SK-N-SH (cell line): ENCODE data around the gene SLC39A7. TPM values are rescaled to one million over a fixed set of nuclear protein-coding genes. Genes with fewer than 3 reads are reported as not detected.

ENCODE experiments used
- CTCF ChIA-PET: fragments of 300-600, 350-600 bp; formaldehyde crosslinking; extraction: SDS; loops from one replicate; lab custom pipeline; 2021; lab: Yijun Ruan, JAX
- POLR2A ChIA-PET: fragments of 350-600 bp; sonication (Branson Sonifier 250); formaldehyde crosslinking; extraction: SDS; loops from one replicate; lab custom pipeline; 2020; ENCODE audit warnings: antibody characterized with exemption, inconsistent platforms; lab: Yijun Ruan, JAX
- DNase-seq: peaks from one replicate; pipeline ENCODE4 v3.0.0; 2012
- H2AFZ ChIP-seq: fragments of 200-600 bp; sonication (generic); 2 replicates; pipeline ENCODE4 v1.8.1; 2016; ENCODE audit warnings: antibody characterized with exemption, mild to moderate bottlenecking, low read depth
- H3F3A ChIP-seq: fragments of 200-600 bp; sonication (generic); replicated peaks from 2 replicates; pipeline ENCODE3; 2016; ENCODE audit warnings: antibody characterized with exemption, mild to moderate bottlenecking; ENCODE audit not compliant: insufficient read depth
- H3K27ac ChIP-seq, 2 experiments: fragments of 200-500 bp in 1 of 2; fragments of 200-600 bp in 1 of 2; sonication (Bioruptor generic) in 1 of 2; sonication (generic), shearing (Covaris generic) in 1 of 2; 2 replicates each; pipeline versions ENCODE4 v1.5.1 to v1.6.1; 2014 to 2016; ENCODE audit warnings: low read depth in 2 of 2, inconsistent platforms in 1 of 2, low read length in 1 of 2, mild to moderate bottlenecking in 1 of 2, mixed read lengths in 1 of 2
- H3K27me3 ChIP-seq: fragments of 200-600 bp; sonication (generic), shearing (Covaris generic); 2 replicates; pipeline ENCODE4 v1.6.1; 2016; ENCODE audit warnings: mixed run types; ENCODE audit not compliant: insufficient read depth
- H3K36me3 ChIP-seq, 2 experiments: fragments of 200-500 bp in 1 of 2; fragments of 200-600 bp in 1 of 2; sonication (Bioruptor generic) in 1 of 2; sonication (generic) in 1 of 2; replicated peaks in 1 of 2; 2 replicates each; pipeline versions ENCODE3 to v1.5.1; 2014 to 2016; ENCODE audit warnings: low read length in 1 of 2, mild to moderate bottlenecking in 1 of 2; ENCODE audit not compliant: insufficient read depth in 2 of 2, control insufficient read depth in 1 of 2
- H3K4me1 ChIP-seq, 2 experiments: fragments of 200-500 bp in 1 of 2; fragments of 200-600 bp in 1 of 2; sonication (Bioruptor generic) in 1 of 2; sonication (generic), shearing (Covaris generic) in 1 of 2; 2 replicates each; pipeline versions ENCODE4 v1.5.1 to v1.6.1; 2014 to 2016; ENCODE audit warnings: low read depth in 1 of 2, low read length in 1 of 2, mixed run types in 1 of 2; ENCODE audit not compliant: insufficient read depth in 2 of 2, control insufficient read depth in 1 of 2
- H3K4me2 ChIP-seq: fragments of 200-600 bp; sonication (generic), shearing (Covaris generic); 2 replicates; pipeline ENCODE4 v1.6.1; 2017; ENCODE audit warnings: mixed run types
- H3K4me3 ChIP-seq, 2 experiments: fragments of 200-500 bp in 1 of 2; fragments of 200-600 bp in 1 of 2; sonication (Bioruptor generic) in 1 of 2; sonication (generic), shearing (Covaris generic) in 1 of 2; 2 replicates each; pipeline versions ENCODE4 v1.5.1 to v1.8.1; 2014 to 2016; ENCODE audit warnings: low read depth in 2 of 2, inconsistent platforms in 1 of 2, low read length in 1 of 2, mild to moderate bottlenecking in 1 of 2, mixed read lengths in 1 of 2, moderate library complexity in 1 of 2
- H3K79me2 ChIP-seq: fragments of 200-600 bp; sonication (generic); 2 replicates; pipeline ENCODE4 v1.8.1; 2017; ENCODE audit warnings: mild to moderate bottlenecking; ENCODE audit not compliant: insufficient read depth
- H3K9ac ChIP-seq: fragments of 200-600 bp; sonication (generic); 2 replicates; pipeline ENCODE4 v1.6.1; 2017; ENCODE audit warnings: mixed run types
- H3K9me2 ChIP-seq: fragments of 200-600 bp; sonication (generic); 2 replicates; pipeline ENCODE4 v1.6.1; 2017; ENCODE audit warnings: mixed run types
- H3K9me3 ChIP-seq: fragments of 200-600 bp; sonication (generic); 2 replicates; pipeline ENCODE4 v1.6.1; 2017; ENCODE audit warnings: mixed run types, mild to moderate bottlenecking, moderate library complexity
- H4K20me1 ChIP-seq: fragments of 200-600 bp; sonication (generic); 2 replicates; pipeline ENCODE4 v1.6.1; 2017; ENCODE audit warnings: mild to moderate bottlenecking, mixed run types; ENCODE audit not compliant: insufficient read depth
- CHD2 ChIP-seq: fragments of 150-350 bp; IDR thresholded peaks from 2 replicates; pipeline ENCODE4 v1.6.1; 2018; ENCODE audit warnings: low read length; ENCODE audit not compliant: partially characterized antibody
- ELF1 ChIP-seq: IDR thresholded peaks from 2 replicates; pipeline ENCODE4 v1.4.0; 2012
- FOSL2 ChIP-seq: IDR thresholded peaks from 2 replicates; pipeline ENCODE4 v1.4.0; 2012; ENCODE audit warnings: low read depth, mild to moderate bottlenecking, moderate library complexity, borderline replicate concordance
- FOXJ3 ChIP-seq: sonication (generic); formaldehyde crosslinking; IDR thresholded peaks from 2 replicates; pipeline ENCODE4 v1.5.1; 2020; ENCODE audit warnings: mild to moderate bottlenecking, missing genetic modification reagents
- FOXM1 ChIP-seq: IDR thresholded peaks from 2 replicates; pipeline ENCODE4 v1.4.0; 2012; ENCODE audit warnings: low read depth, mild to moderate bottlenecking
- GABPA ChIP-seq: IDR thresholded peaks from 2 replicates; pipeline ENCODE4 v1.4.0; 2012; ENCODE audit warnings: low read depth, mild to moderate bottlenecking
- GATA2 ChIP-seq: sonication (generic); formaldehyde crosslinking; IDR thresholded peaks from 2 replicates; pipeline ENCODE4 v1.5.0; 2020; ENCODE audit warnings: mild to moderate bottlenecking, missing genetic modification reagents
- JUND ChIP-seq: IDR thresholded peaks from 2 replicates; pipeline ENCODE4 v1.4.0; 2012
- MAX ChIP-seq: IDR thresholded peaks from 2 replicates; pipeline ENCODE4 v1.4.0; 2012; ENCODE audit warnings: low read depth
- MEF2A ChIP-seq: IDR thresholded peaks from 2 replicates; pipeline ENCODE4 v1.4.0; 2012; ENCODE audit warnings: low read depth, borderline replicate concordance
- NRF1 ChIP-seq: IDR thresholded peaks from 2 replicates; pipeline ENCODE4 v1.6.1; 2012; ENCODE audit warnings: low read depth, mild to moderate bottlenecking, low read length
- RCOR1 ChIP-seq: fragments of 150-350 bp; IDR thresholded peaks from 2 replicates; pipeline ENCODE4 v1.6.1; 2017; ENCODE audit warnings: antibody characterized with exemption, low read length
- RFX5 ChIP-seq: IDR thresholded peaks from 2 replicates; pipeline ENCODE4 v1.6.1; 2012; ENCODE audit warnings: mild to moderate bottlenecking, improper control_type of control experiment, low read length
- SMC3 ChIP-seq: IDR thresholded peaks from 2 replicates; pipeline ENCODE4 v1.6.1; 2012; ENCODE audit warnings: low read depth, low read length, improper control_type of control experiment
- TAF1 ChIP-seq: IDR thresholded peaks from 2 replicates; pipeline ENCODE4 v1.6.1; 2012; ENCODE audit warnings: low read depth, mild to moderate bottlenecking, low read length, moderate library complexity, borderline replicate concordance
- TCF12 ChIP-seq: IDR thresholded peaks from 2 replicates; pipeline ENCODE4 v1.4.0; 2012
- TEAD4 ChIP-seq: IDR thresholded peaks from 2 replicates; pipeline ENCODE4 v1.4.0; 2012; ENCODE audit warnings: mild to moderate bottlenecking, borderline replicate concordance; ENCODE audit not compliant: insufficient read depth
- WGBS: methylation state at CpG from one replicate; pipeline ENCODE4 v1.1.6; 2017; ENCODE audit warnings: low lambda C conversion rate; 5-methylcytosine and 5-hydroxymethylcytosine counted together
- polyA plus RNA-seq, 3 experiments: library from polyadenylated mRNA; depleted of rRNA; stranded (reverse); fragments of >200 nt; gene quantifications; 2 replicates each; pipeline ENCODE4 v1.2.3, GENCODE V29; 2012
- TF ChIP-seq, protein P1 (sequence below): fragments of 150-350 bp; IDR thresholded peaks from 2 replicates; pipeline ENCODE4 v1.6.1; 2017; ENCODE audit warnings: antibody characterized with exemption, low read length, low read depth, borderline replicate concordance
- TF ChIP-seq, protein P2 (sequence below): IDR thresholded peaks from 2 replicates; pipeline ENCODE4; 2012
- TF ChIP-seq, protein P3 (sequence below): fragments of 200-600 bp; sonication (generic); IDR thresholded peaks from 2 replicates; pipeline ENCODE4 v1.6.1; 2017; ENCODE audit warnings: antibody characterized with exemption, mild to moderate bottlenecking, moderate library complexity

SLC39A7 gene
- polyA plus RNA-seq, 1 of the 3 experiments (the other 2 are of a cell fraction) = 129 TPM

- ChIA-PET POLR2A (no interaction called here), CTCF (interaction anchor here (0.6 to 5.8 kb wide), 7 partner anchors 10 to 148 kb away, joined by 3 to 50 read pairs (median 3); partner anchors contain the start of gene HSD17B8)
- Histone ChIP-seq H4K20me1 (no peaks in the 10 kb centered on the region), H3K27me3 (no peaks in the 10 kb centered on the region; the same call in 1 of the 2 replicates), H3K9me3 (no peaks in the 10 kb centered on the region), H3K9ac (no peak overlapping the region), H3K36me3 (no peaks in the 10 kb centered on the region), H3F3A (no peaks in the 10 kb centered on the region), H3K9me2 (no peaks in the 10 kb centered on the region), H3K79me2 (no peaks in the 10 kb centered on the region), H3K27ac (no peak overlapping the region), H3K4me3 (no peak overlapping the region), H2AFZ (no peak overlapping the region), H3K4me1 (peaks cover 0 to 7% of the 10 kb centered on the region in 2 experiments; a peak in 1 of 4 replicates), H3K4me2 (no peak overlapping the region)
- no peak for TF ChIP-seq TAF1
- no peak for TF ChIP-seq FOSL2
- no peak for TF ChIP-seq GATA2
- no peak for TF ChIP-seq FOXJ3 (CRISPR knock-in tag)
- TF ChIP-seq MEF2A = no peak
- no peak for TF ChIP-seq NRF1
- TF ChIP-seq RCOR1 = no peak
- TF ChIP-seq TCF12 = no peak
- TF ChIP-seq, protein P1, sequence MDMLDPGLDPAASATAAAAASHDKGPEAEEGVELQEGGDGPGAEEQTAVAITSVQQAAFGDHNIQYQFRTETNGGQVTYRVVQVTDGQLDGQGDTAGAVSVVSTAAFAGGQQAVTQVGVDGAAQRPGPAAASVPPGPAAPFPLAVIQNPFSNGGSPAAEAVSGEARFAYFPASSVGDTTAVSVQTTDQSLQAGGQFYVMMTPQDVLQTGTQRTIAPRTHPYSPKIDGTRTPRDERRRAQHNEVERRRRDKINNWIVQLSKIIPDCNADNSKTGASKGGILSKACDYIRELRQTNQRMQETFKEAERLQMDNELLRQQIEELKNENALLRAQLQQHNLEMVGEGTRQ = no peak
- TF ChIP-seq, protein P2, sequence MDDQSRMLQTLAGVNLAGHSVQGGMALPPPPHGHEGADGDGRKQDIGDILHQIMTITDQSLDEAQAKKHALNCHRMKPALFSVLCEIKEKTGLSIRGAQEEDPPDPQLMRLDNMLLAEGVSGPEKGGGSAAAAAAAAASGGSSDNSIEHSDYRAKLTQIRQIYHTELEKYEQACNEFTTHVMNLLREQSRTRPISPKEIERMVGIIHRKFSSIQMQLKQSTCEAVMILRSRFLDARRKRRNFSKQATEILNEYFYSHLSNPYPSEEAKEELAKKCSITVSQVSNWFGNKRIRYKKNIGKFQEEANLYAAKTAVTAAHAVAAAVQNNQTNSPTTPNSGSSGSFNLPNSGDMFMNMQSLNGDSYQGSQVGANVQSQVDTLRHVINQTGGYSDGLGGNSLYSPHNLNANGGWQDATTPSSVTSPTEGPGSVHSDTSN = no peak
- no peak for TF ChIP-seq SMC3
- TF ChIP-seq ELF1 = no peak
- TF ChIP-seq MAX = no peak
- no peak for TF ChIP-seq RFX5
- TF ChIP-seq FOXM1 = no peak
- no peak for TF ChIP-seq CHD2
- TF ChIP-seq JUND = no peak
- TF ChIP-seq GABPA = no peak
- TF ChIP-seq, protein P3, sequence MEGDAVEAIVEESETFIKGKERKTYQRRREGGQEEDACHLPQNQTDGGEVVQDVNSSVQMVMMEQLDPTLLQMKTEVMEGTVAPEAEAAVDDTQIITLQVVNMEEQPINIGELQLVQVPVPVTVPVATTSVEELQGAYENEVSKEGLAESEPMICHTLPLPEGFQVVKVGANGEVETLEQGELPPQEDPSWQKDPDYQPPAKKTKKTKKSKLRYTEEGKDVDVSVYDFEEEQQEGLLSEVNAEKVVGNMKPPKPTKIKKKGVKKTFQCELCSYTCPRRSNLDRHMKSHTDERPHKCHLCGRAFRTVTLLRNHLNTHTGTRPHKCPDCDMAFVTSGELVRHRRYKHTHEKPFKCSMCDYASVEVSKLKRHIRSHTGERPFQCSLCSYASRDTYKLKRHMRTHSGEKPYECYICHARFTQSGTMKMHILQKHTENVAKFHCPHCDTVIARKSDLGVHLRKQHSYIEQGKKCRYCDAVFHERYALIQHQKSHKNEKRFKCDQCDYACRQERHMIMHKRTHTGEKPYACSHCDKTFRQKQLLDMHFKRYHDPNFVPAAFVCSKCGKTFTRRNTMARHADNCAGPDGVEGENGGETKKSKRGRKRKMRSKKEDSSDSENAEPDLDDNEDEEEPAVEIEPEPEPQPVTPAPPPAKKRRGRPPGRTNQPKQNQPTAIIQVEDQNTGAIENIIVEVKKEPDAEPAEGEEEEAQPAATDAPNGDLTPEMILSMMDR = no peak
- no peak for TF ChIP-seq TEAD4
- DNase-seq = no peak
- WGBS = 86% methylated on average over 6 of the region's 10 CpGs
Observed at GRCh38 chr6:33163540-33163939, 37.1 kb upstream of the SLC39A7 start.
